ENCODE results near the gene DGLUCY.

GRCh38 chr14:91215381-91215780, 101.5 kb downstream of the DGLUCY start:
- TF ChIP-seq CTCF (IDR thresholded peaks at IDR 0.05; ENCODE audit: poor library complexity) = no peak
- TF ChIP-seq EZH2phosphoT487 (IDR thresholded peaks at IDR 0.05; ENCODE audit: low read depth, severe bottlenecking, unreplicated experiment) = no peak
